ENCODE results near the gene VARS1.

Gene VARS1

GRCh38 chr6:31792090-31792374 is 3.5 kb downstream of the VARS1 start:
- DNase-seq = no peak

- DNase-seq = no peak
Observed at GRCh38 chr6:31791324-31792089, 4.0 kb downstream of the VARS1 start.

- no peak for DNase-seq
Observed at GRCh38 chr6:31785475-31785874, 10.1 kb downstream of the VARS1 start.

- DNase-seq = no peak
Observed at GRCh38 chr6:31784098-31784925, 11.2 kb downstream of the VARS1 start.

DNA sequence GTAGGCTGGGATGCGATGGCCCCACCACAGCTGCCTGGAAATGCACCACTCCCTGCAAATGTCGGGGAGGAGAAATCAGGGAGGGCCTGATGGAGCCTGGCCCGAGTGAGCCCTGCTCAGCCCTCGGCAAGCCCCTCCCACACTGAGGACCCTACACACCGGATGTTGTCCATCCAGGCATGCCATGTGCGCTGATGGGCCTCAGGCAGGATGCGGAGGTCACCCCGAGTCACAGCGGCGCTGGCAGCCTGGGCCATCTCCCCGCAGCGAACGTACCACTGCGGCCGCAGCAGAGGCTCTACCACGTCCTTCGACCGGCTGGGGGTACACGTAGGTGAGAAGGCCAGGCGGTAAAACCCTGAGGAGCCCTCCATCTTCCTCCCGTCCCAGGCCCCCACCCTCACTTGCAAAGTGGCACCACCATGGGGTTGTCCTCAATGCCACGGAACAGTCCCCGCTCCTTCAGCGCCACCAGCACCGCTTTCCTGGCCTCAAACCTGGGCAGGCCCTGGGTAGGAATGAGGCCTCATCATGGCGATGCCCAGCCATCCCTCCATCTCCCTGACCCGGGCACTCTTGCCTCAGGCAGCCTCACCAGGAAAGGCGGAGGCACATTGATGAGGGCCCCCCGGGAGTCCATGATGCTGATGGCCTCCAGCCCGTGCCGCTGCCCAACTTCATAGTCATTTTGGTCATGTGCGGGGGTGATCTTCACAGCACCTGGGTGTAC is 13.3 kb downstream of the VARS1 start:
- no peak for DNase-seq

- no peak for DNase-seq
Observed at GRCh38 chr6:31781244-31782125, 14.1 kb downstream of the VARS1 start.

GRCh38 chr6:31780507-31781243 is 14.9 kb downstream of the VARS1 start:
- DNase-seq = no peak

GRCh38 chr6:31779908-31780307 is 15.6 kb downstream of the VARS1 start:
- DNase-seq = no peak

DNA sequence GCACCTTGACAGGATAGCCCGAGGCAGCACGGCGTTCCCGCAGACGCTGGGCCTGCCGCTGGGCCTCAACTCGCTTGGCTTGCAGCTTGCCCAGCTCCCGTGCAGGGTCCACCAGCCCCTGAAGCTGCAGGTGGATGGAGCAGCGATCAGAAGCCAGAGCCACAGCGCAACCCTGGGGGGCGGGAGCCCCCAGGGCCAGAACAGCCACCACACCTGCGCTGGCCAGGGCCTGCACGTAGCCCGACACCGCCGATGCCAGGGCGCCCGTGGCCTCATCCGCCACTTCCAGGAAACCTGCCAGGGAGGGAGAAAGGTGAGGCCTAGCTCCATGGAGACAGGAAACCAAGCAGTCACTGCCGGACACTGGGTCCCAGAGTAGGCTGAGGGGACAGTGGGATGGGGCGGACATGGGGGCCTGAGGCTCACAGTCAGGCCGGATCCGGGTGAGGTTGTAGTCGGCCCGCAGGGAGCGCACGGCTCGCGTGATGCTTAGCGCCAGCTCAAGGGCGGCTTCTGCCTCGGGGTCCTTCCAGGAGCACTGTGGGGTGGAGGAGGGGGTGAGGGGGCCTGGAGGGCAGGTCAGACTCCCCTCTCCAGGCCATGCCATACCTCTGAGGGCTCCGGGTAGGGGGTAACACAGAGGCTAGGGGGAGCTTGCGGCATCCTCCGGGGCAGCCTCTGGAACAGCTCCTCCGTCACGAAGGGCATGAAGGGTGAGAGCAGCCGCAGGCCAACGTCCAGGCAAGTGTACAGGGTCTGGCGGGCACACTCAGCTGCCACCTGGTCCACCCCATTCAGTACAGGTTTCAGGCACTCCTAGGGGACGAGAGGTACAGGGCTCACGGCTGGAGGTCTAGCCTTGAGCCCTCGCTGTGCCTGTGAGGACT is 16.3 kb downstream of the VARS1 start:
- no peak for DNase-seq

GRCh38 chr6:31778193-31778592 is 17.4 kb downstream of the VARS1 start:
- DNase-seq = no peak

DNA sequence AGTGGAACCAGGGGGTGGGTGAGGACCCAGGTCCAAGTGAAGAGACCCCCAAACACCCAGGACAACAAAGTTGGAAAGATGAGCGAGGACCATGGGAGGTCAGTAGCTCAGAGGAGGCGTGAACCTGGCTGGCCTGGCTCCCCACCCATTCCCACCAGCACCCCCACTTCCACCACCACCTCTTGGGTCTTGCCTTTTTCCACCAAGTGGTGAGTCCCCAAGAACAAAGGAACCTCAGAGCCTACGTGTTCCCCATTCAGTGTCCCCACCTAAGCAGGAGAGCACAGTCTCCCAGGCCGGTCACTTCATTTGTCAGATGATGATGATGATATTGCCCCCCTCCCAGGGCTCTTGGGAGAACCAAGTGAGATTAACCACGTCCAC is 17.9 kb downstream of the VARS1 start:
- DNase-seq = no peak

GRCh38 chr6:31776989-31777666 is 18.4 kb downstream of the VARS1 start, which contains the start of gene VWA7:
Gene VWA7, minus strand, starts transcription at chr6:31777328. Its CDS starts 549 bp downstream, at chr6:31776779.
- DNase-seq = peak; percentile 72

DNA sequence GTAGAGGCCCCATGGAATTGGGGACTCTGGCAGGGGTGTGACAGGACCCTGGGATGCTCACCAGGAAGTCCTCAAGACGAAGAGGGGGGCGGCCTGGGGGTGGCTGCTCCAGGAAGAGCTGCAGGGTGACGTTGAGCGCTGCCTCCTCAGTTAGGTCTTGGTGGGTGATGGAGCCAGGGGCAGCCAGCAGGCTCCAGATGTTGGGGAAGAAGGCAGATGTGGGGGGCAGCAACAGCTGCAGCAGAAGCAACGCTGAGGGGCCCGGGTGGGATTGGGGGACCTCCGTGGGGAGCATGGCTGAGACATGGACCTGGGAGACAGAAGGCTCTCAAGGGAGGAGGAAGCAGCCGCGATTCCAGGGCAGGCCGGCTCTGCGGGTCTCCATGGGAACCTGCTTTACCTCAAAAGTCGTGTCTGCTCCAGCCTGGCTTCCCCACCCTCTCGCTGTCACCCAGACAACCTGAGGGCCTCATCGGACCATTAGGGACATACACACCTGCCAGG is 19.0 kb downstream of the VARS1 start:
- no peak for DNase-seq

- no peak for DNase-seq
Observed at GRCh38 chr6:31775633-31776484, 19.7 kb downstream of the VARS1 start.

DNA sequence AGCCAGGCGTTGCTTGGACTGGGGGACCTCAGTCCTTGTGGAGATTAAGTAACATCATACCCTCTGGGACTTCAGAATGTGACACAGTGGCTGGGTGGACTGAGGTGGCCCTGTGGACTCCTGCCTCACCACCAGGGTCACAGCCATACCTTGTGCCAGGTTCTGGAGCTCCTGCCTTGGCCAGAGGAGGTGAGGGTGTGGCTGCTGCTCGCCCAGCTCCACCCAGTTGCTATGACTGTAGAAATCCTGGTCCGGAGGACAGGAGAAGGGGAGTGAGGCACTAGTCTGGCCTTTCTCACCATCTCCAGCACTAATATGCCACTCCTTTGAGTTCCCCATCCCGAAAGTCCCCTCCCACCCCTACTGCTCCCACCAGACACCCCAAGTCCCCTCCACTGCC is 20.4 kb downstream of the VARS1 start:
- DNase-seq = no peak

DNA sequence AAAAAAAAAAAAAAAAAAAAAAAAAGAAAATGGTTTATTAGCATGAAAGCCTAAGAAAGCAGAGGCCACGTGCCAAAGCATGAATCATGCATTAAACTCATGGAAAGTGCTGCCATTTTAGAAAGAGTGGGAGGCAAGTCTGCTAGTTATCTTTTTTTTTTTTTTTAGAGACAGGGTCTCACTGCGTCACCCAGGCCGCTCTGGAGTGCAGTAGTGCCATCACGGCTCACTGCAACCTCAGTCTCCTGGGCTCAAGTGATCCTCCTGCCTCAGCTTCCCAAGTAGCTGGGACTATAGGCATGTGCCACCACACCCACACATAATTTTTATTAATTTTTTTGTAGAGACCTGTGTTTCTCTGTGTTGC is 23.6 kb downstream of the VARS1 start:
- DNase-seq = no peak

DNA sequence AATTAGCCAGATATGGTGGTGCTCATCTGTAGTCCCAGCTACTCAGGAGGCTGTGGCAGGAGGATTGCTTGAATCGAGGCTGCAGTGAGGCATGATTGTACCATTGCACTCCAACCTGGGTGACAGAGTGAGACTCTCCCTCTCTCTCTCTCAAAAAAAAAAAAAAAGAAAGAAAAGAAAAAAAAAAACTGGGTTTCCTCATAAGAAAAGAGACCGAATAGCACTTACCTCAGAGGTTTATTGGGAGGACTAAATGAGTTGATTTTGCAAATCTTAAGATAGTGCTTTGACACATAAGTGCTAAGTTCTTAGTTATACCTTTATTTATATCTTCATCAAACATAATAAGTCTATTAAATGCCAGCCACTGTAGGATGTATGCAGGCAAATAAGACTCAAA is 24.7 kb downstream of the VARS1 start:
- DNase-seq = no peak

GRCh38 chr6:31769684-31770371 is 25.7 kb downstream of the VARS1 start:
- peak; percentile 78 for DNase-seq
